ENCODE measurements around the gene NSUN7. TPM values are rescaled to one million over a fixed set of nuclear protein-coding genes. Genes with fewer than 3 reads are reported as not detected.

The NSUN7 gene
- total RNA-seq, 1 donor from 2014 or later = 0.79 TPM

GRCh38 chr4:40731792-40732245 is 17.9 kb upstream of the NSUN7 start:
- TF ChIP-seq CTCF (IDR thresholded peaks at IDR 0.05; ENCODE audit: insufficient read depth, low read length, severe bottlenecking) = no peak
- no peaks in the 10 kb centered on the region for H3K27me3 ChIP-seq (ENCODE audit: control insufficient read depth, insufficient read depth, low read length)
- H3K4me3 ChIP-seq (ENCODE audit: low read depth, low read length) = no peak overlapping the region
- H3K36me3 ChIP-seq (ENCODE audit: control insufficient read depth, insufficient read depth, low read length) = no peaks in the 10 kb centered on the region
- FAIRE-seq = no peak
- DNase-seq (ENCODE audit: low read depth) = no peak

- H3K27me3 ChIP-seq (ENCODE audit: control insufficient read depth, insufficient read depth, low read length) = no peaks in the 10 kb centered on the region
- H3K36me3 ChIP-seq (ENCODE audit: control insufficient read depth, insufficient read depth, low read length) = no peaks in the 10 kb centered on the region
- H3K4me3 ChIP-seq (ENCODE audit: low read depth, low read length) = no peak overlapping the region
- DNase-seq (ENCODE audit: low read depth) (no peak), FAIRE-seq (no peak)
- no peak for TF ChIP-seq CTCF (IDR thresholded peaks at IDR 0.05; ENCODE audit: insufficient read depth, low read length, severe bottlenecking)
Observed at GRCh38 chr4:40733752-40734151, 16.0 kb upstream of the NSUN7 start.

DNA sequence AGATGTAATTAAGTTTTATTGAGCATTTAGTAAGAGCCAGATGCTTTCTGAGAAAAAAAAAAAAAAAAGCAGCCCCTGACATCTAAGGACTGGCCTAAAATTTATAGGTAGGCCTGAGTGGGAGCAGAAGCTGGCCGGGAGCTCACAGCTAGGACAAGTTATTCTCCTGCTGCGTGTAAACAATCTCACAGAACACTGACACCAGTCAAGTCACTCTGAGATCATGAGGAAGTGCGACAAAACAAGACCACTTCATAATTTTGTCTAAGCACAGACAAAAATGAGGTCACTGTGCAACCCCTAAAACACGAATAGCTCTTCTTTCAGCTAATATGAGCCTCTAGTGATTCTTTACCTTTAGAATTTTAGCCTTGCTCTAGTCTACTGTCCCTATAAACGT is 15.3 kb upstream of the NSUN7 start:
- TF ChIP-seq CTCF (IDR thresholded peaks at IDR 0.05; ENCODE audit: insufficient read depth, low read length, severe bottlenecking) = no peak
- Histone ChIP-seq H3K4me3 (ENCODE audit: low read depth, low read length) (no peak overlapping the region), H3K27me3 (ENCODE audit: control insufficient read depth, insufficient read depth, low read length) (no peaks in the 10 kb centered on the region), H3K36me3 (ENCODE audit: control insufficient read depth, insufficient read depth, low read length) (no peaks in the 10 kb centered on the region)
- FAIRE-seq (no peak), DNase-seq (ENCODE audit: low read depth) (no peak)

DNA sequence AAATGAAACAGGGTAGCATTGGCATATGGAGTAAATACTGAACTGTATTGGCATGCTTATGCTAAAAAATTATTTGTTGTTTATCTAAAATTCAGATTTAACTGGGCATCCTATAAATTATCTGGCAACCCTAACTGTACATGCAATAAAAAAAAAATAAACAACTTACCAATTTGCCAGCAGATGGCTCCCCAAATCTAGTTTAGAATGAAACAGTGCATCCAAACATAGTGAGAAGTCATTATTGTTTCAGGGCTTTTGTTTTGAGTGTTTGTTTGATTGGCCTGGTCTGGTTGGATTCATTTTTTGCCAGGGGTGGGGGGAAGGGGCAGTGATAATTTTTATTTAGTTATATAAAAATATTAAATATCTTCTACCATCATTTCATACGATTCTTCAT is 12.8 kb upstream of the NSUN7 start:
- Histone ChIP-seq H3K4me3 (ENCODE audit: low read depth, low read length) (no peak overlapping the region), H3K36me3 (ENCODE audit: control insufficient read depth, insufficient read depth, low read length) (no peaks in the 10 kb centered on the region), H3K27me3 (ENCODE audit: control insufficient read depth, insufficient read depth, low read length) (no peaks in the 10 kb centered on the region)
- no peak for FAIRE-seq
- peak; percentile 42 for DNase-seq (ENCODE audit: low read depth)
- peak; percentile 21 for TF ChIP-seq CTCF (IDR thresholded peaks at IDR 0.05; ENCODE audit: insufficient read depth, low read length, severe bottlenecking)

- H3K4me3 ChIP-seq (ENCODE audit: low read depth, low read length) = no peak overlapping the region
- FAIRE-seq (no peak), DNase-seq (ENCODE audit: low read depth) (no peak)
- no peaks in the 10 kb centered on the region for H3K27me3 ChIP-seq (ENCODE audit: control insufficient read depth, insufficient read depth, low read length)
- TF ChIP-seq CTCF (IDR thresholded peaks at IDR 0.05; ENCODE audit: insufficient read depth, low read length, severe bottlenecking) = no peak
- no peaks in the 10 kb centered on the region for H3K36me3 ChIP-seq (ENCODE audit: control insufficient read depth, insufficient read depth, low read length)
Observed at GRCh38 chr4:40737879-40738278, 11.9 kb upstream of the NSUN7 start.

GRCh38 chr4:40739347-40739746 is 10.4 kb upstream of the NSUN7 start:
- DNase-seq (ENCODE audit: low read depth) = no peak
- H3K4me3 ChIP-seq (ENCODE audit: low read depth, low read length) = no peak overlapping the region
- no peak for FAIRE-seq
- H3K27me3 ChIP-seq (ENCODE audit: control insufficient read depth, insufficient read depth, low read length) = no peaks in the 10 kb centered on the region
- no peaks in the 10 kb centered on the region for H3K36me3 ChIP-seq (ENCODE audit: control insufficient read depth, insufficient read depth, low read length)
- no peak for TF ChIP-seq CTCF (IDR thresholded peaks at IDR 0.05; ENCODE audit: insufficient read depth, low read length, severe bottlenecking)
